Jurkat, Clone E6-1 (cell line): ENCODE measurements around the gene DACH1.

ENCODE experiments used
- DNase-seq: peaks from one replicate; pipeline ENCODE4 v3.0.0-alpha.2; 2011; ENCODE audit warnings: low read depth, low spot score
- H3K4me3 ChIP-seq: 2 replicates; pipeline ENCODE4 v1.5.1; 2011; ENCODE audit warnings: mild to moderate bottlenecking, low read length, control low read depth, moderate library complexity

Gene DACH1

DNA sequence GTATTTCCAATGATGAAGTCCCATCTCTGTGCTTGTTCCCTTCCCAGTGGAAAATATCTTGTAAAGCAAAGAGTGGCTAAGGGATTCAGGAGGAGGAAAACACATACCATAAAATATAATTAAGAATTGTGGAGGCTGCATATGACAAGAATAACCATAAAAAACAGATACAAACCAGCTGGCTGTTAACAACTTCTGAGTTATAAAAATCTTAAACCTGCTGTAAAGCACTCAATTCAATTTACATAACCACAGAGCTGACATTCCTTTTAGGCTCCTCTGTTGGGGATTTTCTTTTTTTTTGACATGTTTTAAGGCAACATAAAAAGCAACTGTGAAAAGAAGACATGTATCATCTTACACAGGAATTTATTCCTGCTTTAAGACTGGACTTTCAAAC, 207.6 kb downstream of the DACH1 start:
- no peak overlapping the region for H3K4me3 ChIP-seq
- no peak for DNase-seq

DNA sequence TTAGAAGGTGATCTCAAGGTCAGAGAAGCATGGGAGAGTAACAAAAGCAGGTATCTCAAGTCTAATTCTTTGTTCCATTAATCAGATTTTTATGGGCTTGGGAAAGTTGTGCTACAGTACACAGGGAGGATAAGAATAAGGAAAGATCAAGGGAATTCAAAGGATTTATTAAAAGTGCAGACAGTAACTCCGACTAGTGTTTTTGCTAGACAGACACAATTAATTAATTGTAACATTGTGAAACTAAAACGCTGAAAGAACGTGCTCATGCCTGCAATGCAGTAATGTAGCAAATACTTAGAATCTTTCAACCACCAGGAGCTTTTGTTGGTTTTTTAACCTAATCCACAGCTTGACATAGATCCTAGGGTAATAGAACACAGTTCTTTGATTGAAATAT, 221.5 kb downstream of the DACH1 start:
- no peak for DNase-seq
- H3K4me3 ChIP-seq: no peak overlapping the region

DNA sequence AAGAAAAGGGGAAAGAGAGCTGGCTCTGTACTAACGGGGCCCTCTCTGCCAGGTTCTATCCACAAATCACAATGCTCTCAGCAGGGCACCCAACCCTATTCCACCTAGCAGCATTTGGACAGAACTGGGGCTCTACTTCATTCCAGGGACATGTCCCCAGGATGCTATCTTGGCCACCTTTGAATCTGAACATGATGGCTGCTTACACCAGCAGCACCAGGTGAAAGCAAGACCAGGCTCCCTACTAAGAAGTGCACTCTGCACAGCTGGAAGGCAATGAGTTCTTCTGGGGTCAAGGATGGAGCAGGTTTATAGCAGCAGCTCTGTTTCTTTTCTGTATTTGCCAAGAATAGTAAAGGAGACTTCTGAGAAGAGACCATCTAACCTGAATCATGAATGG, 222.4 kb downstream of the DACH1 start:
- no peak overlapping the region for H3K4me3 ChIP-seq
- no peak for DNase-seq

DNA sequence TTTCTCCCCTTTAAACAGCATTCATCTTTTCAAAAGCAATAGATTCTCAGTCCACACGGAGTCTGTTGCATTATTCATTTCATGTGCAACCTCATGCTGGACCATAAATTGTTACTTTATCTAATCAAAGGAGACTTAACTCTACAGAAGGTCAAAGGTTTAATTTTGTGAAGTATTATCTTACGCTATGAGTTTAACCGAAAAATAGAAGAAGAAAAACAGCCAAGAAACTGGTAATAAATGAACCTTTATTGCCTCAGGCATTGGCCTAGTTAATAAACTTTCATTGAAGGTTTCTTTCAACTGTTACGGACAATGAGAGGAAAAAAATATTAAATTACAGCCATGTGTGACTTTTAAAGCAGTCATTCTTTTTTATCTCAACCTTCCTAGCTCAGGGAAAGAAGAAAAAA, 223.6 kb downstream of the DACH1 start:
- no peak for DNase-seq
- no peak overlapping the region for H3K4me3 ChIP-seq

DNA sequence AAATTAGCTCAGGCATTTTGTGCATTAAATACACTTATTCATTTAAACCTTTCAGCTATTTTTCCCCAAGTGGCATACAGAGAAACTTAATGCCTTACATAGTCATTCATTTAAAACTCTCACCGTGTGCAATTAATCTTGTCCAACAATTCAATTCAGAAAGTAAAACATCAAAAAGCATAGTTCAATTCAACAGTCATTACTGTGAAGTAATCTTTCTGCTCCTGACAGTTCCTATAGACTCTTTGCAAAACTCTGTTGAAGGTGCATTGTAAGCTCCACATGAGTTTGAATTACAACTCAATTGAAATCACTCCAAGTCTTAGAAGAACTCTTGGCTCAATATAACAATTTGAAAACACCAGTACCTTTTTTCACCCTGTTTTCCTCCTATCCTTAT, 228.3 kb downstream of the DACH1 start:
- no peak overlapping the region for H3K4me3 ChIP-seq
- no peak for DNase-seq

DNA sequence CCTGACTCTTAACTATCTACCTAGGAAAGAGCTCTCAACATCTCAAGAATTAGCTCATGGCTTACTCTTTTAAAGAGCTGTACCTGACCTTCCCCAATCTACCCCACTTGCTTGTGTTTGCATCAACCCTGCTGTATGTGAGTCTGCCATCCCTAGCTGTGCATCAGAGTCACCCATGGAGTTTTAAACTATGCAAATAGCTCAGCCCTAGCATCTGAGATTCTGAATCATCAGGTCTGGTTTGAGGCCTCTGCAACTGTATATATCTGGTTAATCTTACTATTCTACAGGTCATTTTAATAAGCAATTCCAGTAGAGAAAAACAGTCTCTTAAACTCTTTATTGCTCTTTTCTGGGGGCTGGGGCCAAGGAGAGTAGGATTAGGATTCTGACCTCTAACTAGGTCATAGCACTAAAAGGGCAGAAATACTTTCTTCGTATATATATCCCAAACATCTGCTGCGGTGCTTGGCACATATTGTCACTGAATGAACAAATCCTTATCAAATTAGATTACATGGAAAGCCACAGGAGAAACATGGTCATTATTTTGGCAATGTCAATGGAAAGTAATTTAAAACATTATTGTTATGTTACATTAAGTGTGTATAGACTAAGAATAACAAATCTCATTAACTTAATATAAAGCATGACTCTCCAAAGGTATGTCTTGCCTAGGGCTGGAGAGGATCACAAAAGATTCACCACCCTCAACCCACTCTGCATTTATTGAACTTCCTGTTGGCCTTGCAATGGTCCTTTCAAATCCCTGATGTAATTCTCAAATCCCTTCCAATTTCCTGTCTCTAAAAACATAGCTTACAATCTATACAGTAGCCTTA, 232.2 kb downstream of the DACH1 start:
- H3K4me3 ChIP-seq: no peak overlapping the region
- no peak for DNase-seq

DNA sequence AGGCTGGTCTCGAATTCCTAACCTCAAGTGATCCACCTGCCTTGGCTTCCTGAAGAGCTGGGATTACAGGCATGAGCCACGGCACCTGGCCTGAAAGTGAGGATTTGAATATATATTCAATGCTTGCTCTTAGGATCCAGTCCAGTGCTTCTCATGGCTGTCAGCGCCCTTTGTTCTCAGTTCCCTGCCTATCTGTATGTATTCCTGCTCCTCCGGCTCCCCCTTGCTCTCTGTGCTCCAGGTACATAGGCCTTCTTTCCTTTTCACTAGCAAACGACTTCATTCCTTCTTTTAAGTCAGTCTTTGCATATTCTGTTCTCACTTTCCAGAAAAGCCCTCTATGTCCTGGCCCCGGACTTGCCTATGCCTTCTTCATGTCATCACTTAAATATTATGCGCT, 232.8 kb downstream of the DACH1 start:
- H3K4me3 ChIP-seq: no peak overlapping the region
- DNase-seq: no peak

DNA sequence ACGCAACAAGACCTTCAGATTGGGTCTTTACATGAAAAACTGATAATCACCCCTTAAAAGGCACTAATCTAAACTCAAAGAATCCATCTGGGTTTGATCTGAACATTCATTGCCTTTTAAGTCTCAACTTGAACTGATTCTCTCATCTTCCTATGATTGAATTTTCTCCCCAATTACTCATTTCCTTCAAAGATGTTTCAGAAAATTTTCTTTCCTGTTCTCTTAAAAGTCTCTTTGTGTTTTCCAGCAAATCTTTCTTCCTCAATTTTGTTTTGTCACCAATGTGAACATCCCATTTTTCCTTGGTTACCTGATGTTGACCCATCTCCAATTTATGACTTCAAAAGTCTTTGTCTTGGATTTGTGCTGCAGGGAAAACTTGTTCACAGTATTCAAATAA, 234.3 kb downstream of the DACH1 start:
- no peak overlapping the region for H3K4me3 ChIP-seq
- no peak for DNase-seq

DNA sequence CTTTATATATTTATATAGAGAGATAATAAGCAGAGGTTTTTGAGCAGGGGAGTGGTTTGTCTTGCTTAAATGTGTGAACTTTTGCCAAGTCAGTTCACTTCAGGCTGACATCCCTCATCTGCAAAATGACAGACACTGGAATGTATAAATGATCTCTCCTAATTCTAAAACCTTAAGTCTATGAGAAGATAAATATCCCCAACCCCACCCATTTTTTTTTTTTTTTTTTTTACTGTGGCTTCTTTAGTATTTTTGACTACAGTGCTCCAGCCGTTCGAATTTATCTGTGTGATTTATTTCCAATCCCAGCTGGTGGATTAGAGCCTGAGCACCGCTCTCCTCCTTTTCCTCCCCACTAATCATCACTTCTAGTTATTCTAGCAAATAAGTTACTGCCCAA, 234.8 kb downstream of the DACH1 start:
- no peak for DNase-seq
- no peak overlapping the region for H3K4me3 ChIP-seq

DNA sequence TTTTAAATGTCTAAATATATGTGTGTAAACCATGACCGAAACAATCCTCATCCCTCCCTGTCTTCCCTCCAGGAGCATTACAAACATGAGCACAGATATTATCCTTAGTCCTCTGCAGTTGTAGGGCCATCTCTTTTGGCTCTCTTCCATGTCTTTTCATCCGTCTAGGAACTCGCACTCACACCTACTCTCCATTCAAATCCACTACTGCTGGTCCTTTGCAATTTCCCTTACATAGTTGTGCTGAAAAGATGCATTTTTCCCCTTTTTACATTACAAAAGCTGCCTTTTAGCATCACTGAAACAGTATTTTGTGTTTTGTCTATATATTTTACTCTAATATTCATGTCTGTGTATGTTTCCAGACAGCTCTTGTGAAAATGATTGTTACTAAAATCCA, 237.8 kb downstream of the DACH1 start:
- no peak for DNase-seq
- H3K4me3 ChIP-seq: no peak overlapping the region

DNA sequence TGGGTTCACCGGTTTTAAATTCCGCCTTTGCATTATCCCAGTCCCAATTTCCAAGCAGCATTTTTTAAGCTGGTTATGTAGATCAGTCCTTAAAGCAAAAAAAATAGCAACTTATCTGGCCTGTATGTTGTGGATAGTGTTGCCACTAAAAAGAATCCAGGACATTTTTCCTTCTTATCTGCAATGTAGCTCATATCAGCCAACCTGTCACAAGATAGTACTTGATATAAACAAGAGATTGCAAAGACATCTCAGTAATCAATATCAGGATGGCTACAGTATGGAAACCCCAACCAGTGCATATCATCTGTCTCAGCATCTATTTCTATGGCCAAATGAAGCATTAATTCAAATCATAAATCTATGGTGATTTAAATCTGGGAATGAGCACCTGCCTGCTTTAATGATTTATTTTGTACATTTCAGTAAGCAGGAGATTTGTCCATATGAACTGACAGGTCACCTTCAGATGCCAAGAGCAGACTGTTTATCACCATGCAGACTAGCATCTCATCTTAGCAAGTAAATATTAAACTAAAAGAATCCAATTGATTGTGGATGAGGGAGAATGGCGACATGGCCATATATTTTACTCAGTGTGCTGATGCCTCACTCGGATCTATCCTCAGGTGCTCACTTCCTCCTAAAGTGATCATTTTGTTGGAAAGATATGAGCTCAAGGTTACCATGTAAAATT, 240.4 kb downstream of the DACH1 start:
- no peak overlapping the region for H3K4me3 ChIP-seq
- no peak for DNase-seq

DNA sequence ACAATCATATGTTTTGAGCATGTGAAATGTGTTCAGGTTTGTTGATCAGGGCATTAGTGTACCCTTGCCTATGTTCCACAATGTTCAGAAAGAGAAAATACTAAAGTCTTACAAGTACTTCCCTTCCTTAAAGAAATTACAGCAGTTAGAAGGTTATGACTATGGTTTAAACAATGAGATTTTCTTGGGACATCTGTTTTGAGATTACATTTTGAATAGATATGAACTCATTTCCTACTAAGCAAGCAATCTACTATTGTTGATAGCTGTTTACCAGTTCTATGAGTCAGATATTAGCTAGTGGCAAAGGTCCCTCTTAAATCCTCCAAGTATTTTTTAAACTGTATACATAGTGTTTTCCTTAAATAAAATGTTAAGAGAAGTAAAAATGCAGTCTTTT, 241.3 kb downstream of the DACH1 start:
- no peak for DNase-seq
- H3K4me3 ChIP-seq: no peak overlapping the region

DNA sequence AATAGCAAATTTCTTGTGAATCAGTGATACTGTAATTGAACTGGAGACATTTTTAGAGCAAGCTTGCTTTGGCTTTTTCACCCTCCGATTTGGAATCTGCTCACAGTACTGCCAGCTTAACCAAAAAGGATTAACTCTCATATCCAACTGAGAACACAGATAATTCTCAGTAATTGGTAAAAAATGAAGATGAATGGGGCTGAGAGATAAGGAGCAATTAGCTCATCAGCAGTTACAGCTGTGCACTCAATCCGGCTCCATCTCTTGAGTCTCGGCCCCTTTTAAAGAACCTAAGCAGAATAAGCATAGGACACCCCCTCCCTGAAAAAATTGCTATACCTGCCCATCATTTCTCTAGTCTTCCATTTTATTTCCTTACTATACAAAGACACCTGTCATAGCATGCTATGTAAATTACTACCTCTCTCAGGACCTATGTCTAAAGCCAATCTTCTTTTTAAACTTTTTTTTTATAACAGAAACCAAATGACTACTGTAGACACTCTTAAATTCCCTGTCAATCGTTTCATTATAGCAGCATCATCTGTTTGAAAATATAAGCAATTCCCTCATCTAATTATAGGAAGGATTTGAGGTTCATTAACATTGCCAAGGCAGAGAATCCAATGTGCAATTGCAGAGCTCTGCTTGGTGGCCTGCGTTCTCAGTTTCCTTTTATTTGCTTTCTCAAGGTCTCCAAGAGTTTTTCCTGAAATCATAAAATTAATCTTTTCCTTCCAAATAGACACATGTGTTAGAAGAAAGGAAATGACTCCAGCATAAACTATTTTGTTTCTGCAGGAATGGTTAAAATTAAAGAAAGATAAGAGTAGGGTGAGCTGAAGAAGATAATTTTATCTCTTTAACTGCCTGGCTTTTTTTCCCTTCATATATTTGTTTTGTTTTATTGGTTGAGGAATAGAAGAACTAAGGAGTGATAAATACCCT, 242.1 kb downstream of the DACH1 start:
- no peak overlapping the region for H3K4me3 ChIP-seq
- no peak for DNase-seq

DNA sequence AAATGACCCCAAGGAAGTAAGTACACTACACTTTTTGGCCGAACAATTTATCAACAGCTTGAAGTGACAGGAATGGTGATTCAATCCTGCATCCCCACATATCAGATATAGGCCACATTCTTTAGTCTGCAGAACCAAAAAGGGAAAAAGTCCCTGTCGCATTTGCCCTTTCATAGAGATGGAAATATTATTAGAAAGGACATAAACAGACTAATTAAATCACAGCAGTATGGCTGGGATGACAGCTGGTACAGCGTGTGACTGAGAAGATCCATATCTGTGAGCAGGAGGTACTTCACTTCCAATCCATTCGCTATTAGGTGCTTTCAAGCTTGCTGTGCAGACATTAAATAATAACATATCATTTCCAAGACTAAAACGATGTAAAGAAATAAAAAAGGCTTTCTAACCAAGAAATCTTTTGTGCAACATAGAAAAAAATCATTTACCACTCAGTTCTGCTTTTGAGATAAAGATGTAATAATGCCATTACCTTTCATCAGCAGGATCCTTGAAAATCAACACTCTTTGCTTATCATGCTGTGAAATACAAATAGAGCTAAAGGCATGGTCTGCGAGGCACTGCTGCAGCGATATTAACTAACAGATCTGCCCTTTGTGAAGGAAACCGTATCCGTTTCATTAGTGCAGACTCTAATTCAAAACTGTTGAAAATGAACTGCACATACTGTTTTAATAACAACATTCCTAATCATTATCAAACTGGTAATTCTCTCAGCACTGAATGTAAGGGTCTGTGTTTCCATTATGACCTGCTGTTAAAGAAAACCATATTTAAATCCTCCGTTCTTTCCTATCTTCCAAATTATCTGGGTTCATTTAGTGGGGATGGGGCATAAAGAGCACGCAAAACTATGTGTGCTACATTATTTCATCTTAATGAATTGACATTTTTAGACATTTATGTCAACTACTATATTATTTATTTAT, 245.6 kb downstream of the DACH1 start:
- no peak overlapping the region for H3K4me3 ChIP-seq
- no peak for DNase-seq

DNA sequence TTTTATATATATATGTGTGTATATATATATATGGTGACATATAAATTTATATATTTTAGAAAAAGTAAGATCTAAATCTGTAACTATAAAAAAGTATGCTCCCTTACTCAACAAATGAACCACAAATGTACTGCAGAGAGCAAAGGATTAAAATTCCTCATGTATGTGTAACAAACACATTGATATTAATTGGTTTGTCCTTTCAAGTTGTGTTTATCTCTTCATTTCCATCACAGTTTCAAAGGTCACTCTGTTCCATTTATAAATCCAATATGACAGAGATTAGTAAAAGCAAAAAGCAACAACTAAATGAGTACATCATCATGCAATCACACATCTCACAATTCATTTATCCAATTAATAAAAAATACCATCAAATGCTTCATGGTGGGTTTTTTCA, 247.9 kb downstream of the DACH1 start:
- DNase-seq: no peak
- H3K4me3 ChIP-seq: no peak overlapping the region

DNA sequence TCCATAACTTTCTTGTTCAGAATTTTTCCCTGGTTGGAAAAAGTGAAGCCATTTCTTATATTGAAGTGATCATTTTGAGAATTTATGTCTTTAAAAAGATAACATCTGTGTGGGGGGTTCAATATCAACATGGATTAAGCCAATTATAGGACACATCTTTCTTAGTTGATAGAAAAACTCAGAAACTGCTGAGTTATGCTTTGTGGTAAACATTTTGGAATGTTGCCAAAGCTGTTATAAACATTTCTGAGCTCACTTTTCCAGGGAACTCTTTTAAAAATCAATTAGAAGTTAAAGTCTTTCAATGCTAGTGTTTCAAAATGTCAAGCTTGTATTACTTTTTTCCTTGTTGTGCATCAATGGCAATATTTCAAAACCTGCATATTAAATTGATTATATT, 248.8 kb downstream of the DACH1 start:
- no peak for DNase-seq
- no peak overlapping the region for H3K4me3 ChIP-seq

DNA sequence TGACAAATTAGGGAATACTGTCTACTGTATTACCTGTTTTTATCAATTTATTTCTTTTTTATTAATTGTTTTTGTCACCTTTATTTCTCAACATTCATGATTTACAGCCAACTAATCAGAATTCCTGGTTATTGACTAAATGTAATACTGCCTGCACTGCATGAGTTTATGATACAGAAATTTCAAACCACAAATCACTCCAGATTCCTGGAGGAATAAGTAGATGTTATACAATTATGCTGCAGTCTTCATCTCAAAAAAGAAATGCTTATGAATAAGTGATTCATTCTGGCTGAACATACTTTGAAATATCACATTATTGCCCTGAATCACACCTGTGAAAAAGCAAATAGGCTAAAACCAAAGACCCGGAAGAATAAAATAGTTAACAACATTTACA, 249.7 kb downstream of the DACH1 start:
- H3K4me3 ChIP-seq: no peak overlapping the region

DNA sequence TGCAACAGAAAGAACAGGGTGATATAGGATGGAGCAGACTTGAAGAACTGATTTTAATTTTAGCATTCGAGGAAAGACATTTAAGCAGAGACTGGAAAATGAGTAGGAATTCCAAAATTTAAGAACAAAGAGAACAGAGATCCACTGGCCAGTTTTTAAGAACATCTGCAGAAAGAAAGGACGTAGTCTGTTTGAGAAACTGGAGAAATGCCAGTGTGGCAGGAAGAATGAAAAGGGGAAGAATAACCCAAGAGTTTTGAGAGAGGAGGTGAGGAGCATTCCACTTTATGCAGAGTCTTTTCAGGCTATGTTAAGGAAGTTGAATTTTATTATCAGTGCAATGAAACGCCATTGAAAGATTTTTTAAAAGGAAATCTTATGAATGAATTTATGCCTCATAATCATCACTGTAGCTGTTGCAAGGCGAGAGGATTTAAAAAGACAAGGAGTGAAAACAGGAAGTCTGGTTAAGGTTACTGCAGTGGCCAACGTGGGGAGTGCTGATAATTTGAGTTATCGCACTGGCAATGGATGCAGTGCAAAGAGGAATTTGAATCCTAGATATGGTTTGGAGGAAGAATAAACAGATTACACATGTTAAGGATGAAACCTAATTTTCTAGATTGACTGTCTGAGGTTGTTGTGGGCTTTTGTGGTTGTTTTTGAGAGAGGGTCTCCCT, 253.8 kb downstream of the DACH1 start:
- no peak for DNase-seq
- no peak overlapping the region for H3K4me3 ChIP-seq

More for the DNA sequence above, 249.7 kb downstream of the DACH1 start:
- DNase-seq: no peak
